HepG2 (cell line): ENCODE data around the gene DNASE2. TPM values are rescaled to one million over a fixed set of nuclear protein-coding genes. Genes with fewer than 3 reads are reported as not detected.
A peak's percentile ranks its signal among the peaks of the same experiment; 100 is the strongest.

Source experiments
- CENPX ChIP-seq: sonication (generic); formaldehyde crosslinking; IDR thresholded peaks from 2 replicates; pipeline ENCODE4 v1.9.0; 2021; ENCODE audit warnings: mild to moderate bottlenecking, missing genetic modification reagents, moderate library complexity
- DBP ChIP-seq: sonication (generic); formaldehyde crosslinking; IDR thresholded peaks from 2 replicates; pipeline ENCODE4 v1.4.0; 2020; ENCODE audit warnings: missing genetic modification reagents; ENCODE audit errors: not compliant biosample characterization
- FOXJ3 ChIP-seq: sonication (generic); formaldehyde crosslinking; IDR thresholded peaks from 2 replicates; pipeline ENCODE4 v1.4.0; 2020; ENCODE audit warnings: missing genetic modification reagents, mild to moderate bottlenecking, borderline replicate concordance
- FUBP1 ChIP-seq: sonication (generic); formaldehyde crosslinking; IDR thresholded peaks from 2 replicates; pipeline ENCODE4 v1.5.1; 2020; ENCODE audit warnings: missing genetic modification reagents, mild to moderate bottlenecking, borderline replicate concordance
- GPBP1L1 ChIP-seq: sonication (generic); formaldehyde crosslinking; IDR thresholded peaks from 2 replicates; pipeline ENCODE4 v1.5.0; 2020; ENCODE audit warnings: mild to moderate bottlenecking, missing genetic modification reagents
- JDP2 ChIP-seq: sonication (generic); formaldehyde crosslinking; IDR thresholded peaks from 2 replicates; pipeline ENCODE4 v1.8.1; 2022; ENCODE audit warnings: missing genetic modification reagents, borderline replicate concordance
- MTA3 ChIP-seq: sonication (generic); formaldehyde crosslinking; IDR thresholded peaks from 2 replicates; pipeline ENCODE4 v1.4.0; 2020; ENCODE audit warnings: missing genetic modification reagents
- SAFB2 ChIP-seq: sonication (generic); formaldehyde crosslinking; IDR thresholded peaks from 2 replicates; pipeline ENCODE4 v1.5.1; 2020; ENCODE audit warnings: missing genetic modification reagents, low read depth, mild to moderate bottlenecking, borderline replicate concordance
- SMAD1 ChIP-seq: sonication (generic); formaldehyde crosslinking; IDR thresholded peaks from 2 replicates; pipeline ENCODE4 v1.4.0; 2020; ENCODE audit warnings: missing genetic modification reagents, low read depth, mild to moderate bottlenecking, borderline replicate concordance
- SNRNP70 ChIP-seq: fragments of 200-400 bp; formaldehyde crosslinking; IDR thresholded peaks from 2 replicates; pipeline ENCODE4 v1.6.1; 2017; ENCODE audit warnings: mild to moderate bottlenecking, low read depth, low read length, moderate library complexity
- SOX5 ChIP-seq: IDR thresholded peaks from 2 replicates; pipeline ENCODE4 v1.6.1; 2016; ENCODE audit warnings: borderline replicate concordance
- TAF15 ChIP-seq: fragments of 200-400 bp; formaldehyde crosslinking; IDR thresholded peaks from one replicate; pipeline ENCODE4 v1.6.1; 2018; ENCODE audit warnings: mild to moderate bottlenecking, low read depth, low read length; ENCODE audit not compliant: poor library complexity, severe bottlenecking
- WIZ ChIP-seq: sonication (generic); formaldehyde crosslinking; IDR thresholded peaks from 2 replicates; pipeline ENCODE4 v1.5.1; 2020; ENCODE audit warnings: mild to moderate bottlenecking, missing genetic modification reagents
- ZNF362 ChIP-seq: sonication (generic); formaldehyde crosslinking; IDR thresholded peaks from 2 replicates; pipeline ENCODE4 v1.4.0; 2020; ENCODE audit warnings: missing genetic modification reagents, mild to moderate bottlenecking, borderline replicate concordance
- ZNF549 ChIP-seq: sonication (generic); formaldehyde crosslinking; IDR thresholded peaks from 2 replicates; pipeline ENCODE4 v1.5.0; 2020; ENCODE audit warnings: missing genetic modification reagents
- ZNF570 ChIP-seq: sonication (generic); formaldehyde crosslinking; IDR thresholded peaks from 2 replicates; pipeline ENCODE4 v1.4.0; 2020; ENCODE audit warnings: mild to moderate bottlenecking, missing genetic modification reagents, borderline replicate concordance
- polyA plus RNA-seq, 8 experiments: library from polyadenylated mRNA; depleted of rRNA in 3 of 8; stranded (reverse) in 7 of 8; unstranded in 1 of 8; fragments of >200 nt; fragmentation: Illumina TruSeq in 4 of 8; extraction: Trizol in 4 of 8; gene quantifications; 2 replicates each; pipeline versions ENCODE4 v1.2.1 to v1.2.3, GENCODE V29; 2011 to 2016; ENCODE audit warnings: low read depth in 4 of 8, missing spikeins in 1 of 8, mixed read lengths in 1 of 8; ENCODE audit not compliant: insufficient read depth in 1 of 8
- total RNA-seq, 5 experiments: library from RNA; depleted of rRNA; stranded (reverse); fragments of >200 nt; fragmentation: Illumina TruSeq; extraction: Trizol; gene quantifications; 2 replicates each; pipeline ENCODE4 v1.2.3, GENCODE V29; 2016; ENCODE audit warnings: low read depth in 1 of 5
- TF ChIP-seq, protein P1 (sequence below): sonication (generic); formaldehyde crosslinking; IDR thresholded peaks from 2 replicates; pipeline ENCODE4 v1.8.0; 2022; ENCODE audit warnings: mild to moderate bottlenecking, missing genetic modification reagents, moderate library complexity
- TF ChIP-seq, protein P2 (sequence below): sonication (generic); formaldehyde crosslinking; IDR thresholded peaks from 2 replicates; pipeline ENCODE4 v1.4.0; 2020; ENCODE audit warnings: missing genetic modification reagents, borderline replicate concordance

Gene DNASE2
- total and polyA plus RNA-seq, 2 of the 13 experiments (the other 11 are each of a cell fraction or from before 2014, with no cell fraction given), result 7.5 to 16.2 TPM

GRCh38 chr19:12890787-12891552, 9.7 kb upstream of the DNASE2 start, which contains the start of gene GCDH (continued):
- TF ChIP-seq ZNF362 (CRISPR knock-in tag) (0 out of 2 replicates have a peak, but pooled peaks have one; percentile 53), SNRNP70 (no peak), ZNF549 (CRISPR knock-in tag) (no peak), TAF15 (no peak), DBP (no peak), JDP2 (no peak), MTA3 (no peak), CENPX (CRISPR knock-in tag) (no peak), WIZ (CRISPR knock-in tag) (no peak), FOXJ3 (CRISPR knock-in tag) (no peak), GPBP1L1 (no peak), FUBP1 (no peak), SAFB2 (CRISPR knock-in tag) (0 out of 2 replicates have a peak, but pooled peaks have one; percentile 59), ZNF570 (CRISPR knock-in tag) (0 out of 2 replicates have a peak, but pooled peaks have one; percentile 29), SOX5 (CRISPR knock-in tag) (peak; percentile 15; the same call in 1 of the 2 replicates), SMAD1 (CRISPR knock-in tag) (0 out of 2 replicates have a peak, but pooled peaks have one; percentile 46)
- TF ChIP-seq, protein P1, sequence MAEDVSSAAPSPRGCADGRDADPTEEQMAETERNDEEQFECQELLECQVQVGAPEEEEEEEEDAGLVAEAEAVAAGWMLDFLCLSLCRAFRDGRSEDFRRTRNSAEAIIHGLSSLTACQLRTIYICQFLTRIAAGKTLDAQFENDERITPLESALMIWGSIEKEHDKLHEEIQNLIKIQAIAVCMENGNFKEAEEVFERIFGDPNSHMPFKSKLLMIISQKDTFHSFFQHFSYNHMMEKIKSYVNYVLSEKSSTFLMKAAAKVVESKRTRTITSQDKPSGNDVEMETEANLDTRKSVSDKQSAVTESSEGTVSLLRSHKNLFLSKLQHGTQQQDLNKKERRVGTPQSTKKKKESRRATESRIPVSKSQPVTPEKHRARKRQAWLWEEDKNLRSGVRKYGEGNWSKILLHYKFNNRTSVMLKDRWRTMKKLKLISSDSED, result no peak
- TF ChIP-seq, protein P2, sequence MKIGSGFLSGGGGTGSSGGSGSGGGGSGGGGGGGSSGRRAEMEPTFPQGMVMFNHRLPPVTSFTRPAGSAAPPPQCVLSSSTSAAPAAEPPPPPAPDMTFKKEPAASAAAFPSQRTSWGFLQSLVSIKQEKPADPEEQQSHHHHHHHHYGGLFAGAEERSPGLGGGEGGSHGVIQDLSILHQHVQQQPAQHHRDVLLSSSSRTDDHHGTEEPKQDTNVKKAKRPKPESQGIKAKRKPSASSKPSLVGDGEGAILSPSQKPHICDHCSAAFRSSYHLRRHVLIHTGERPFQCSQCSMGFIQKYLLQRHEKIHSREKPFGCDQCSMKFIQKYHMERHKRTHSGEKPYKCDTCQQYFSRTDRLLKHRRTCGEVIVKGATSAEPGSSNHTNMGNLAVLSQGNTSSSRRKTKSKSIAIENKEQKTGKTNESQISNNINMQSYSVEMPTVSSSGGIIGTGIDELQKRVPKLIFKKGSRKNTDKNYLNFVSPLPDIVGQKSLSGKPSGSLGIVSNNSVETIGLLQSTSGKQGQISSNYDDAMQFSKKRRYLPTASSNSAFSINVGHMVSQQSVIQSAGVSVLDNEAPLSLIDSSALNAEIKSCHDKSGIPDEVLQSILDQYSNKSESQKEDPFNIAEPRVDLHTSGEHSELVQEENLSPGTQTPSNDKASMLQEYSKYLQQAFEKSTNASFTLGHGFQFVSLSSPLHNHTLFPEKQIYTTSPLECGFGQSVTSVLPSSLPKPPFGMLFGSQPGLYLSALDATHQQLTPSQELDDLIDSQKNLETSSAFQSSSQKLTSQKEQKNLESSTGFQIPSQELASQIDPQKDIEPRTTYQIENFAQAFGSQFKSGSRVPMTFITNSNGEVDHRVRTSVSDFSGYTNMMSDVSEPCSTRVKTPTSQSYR (CRISPR knock-in tag), result no peak
